GM18526 (cell line): Measurements from ENCODE around the gene RNU2-63P.

ENCODE experiments used
- POLR2A ChIP-seq: IDR thresholded peaks from 3 replicates; pipeline ENCODE4 v1.6.1; 2011; ENCODE audit not compliant: insufficient read length; ENCODE audit errors: extremely low read depth

RNU2-63P gene

GRCh38 chr2:88038263-88039105 is 22.1 kb upstream of the RNU2-63P start:
- TF ChIP-seq POLR2A: no peak

DNA sequence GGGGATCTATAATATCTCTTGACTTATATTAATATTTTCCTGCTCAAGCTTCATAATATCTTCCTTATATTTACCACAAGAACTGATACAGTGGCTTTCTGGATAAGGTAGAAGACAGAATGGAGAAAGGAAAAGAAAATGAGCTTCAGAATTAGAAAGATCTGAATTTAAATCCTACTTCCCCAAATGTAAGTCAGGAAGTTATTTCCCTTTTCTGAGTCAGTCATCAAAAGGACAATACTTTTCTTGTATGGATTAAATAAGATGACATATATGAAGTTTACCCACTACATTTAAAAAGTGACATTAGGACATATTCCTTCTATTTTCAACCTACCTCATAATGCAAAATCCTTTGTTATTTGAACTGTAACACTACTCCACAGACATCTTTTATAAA is 20.3 kb upstream of the RNU2-63P start:
- no peak for TF ChIP-seq POLR2A

DNA sequence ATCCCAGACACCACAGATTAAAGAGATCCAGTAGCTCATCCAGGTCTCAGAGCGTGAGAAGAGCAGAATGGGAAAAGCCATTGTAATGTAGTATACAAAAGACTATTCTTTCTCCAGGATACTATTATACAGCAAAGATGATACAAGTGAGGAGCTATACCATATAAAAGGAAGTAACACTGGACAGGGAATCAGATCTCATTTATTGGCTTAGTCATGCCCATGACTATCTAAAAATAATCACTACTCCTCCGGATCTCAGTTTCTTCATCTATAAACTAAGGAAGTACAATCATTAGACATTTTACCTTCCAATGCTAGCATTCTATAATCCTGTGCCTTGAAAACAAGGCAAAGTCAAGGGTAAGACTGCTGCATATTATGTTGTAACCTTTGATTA is 19.8 kb upstream of the RNU2-63P start:
- TF ChIP-seq POLR2A: no peak

GRCh38 chr2:88032070-88032702 is 15.8 kb upstream of the RNU2-63P start:
- TF ChIP-seq POLR2A: no peak

DNA sequence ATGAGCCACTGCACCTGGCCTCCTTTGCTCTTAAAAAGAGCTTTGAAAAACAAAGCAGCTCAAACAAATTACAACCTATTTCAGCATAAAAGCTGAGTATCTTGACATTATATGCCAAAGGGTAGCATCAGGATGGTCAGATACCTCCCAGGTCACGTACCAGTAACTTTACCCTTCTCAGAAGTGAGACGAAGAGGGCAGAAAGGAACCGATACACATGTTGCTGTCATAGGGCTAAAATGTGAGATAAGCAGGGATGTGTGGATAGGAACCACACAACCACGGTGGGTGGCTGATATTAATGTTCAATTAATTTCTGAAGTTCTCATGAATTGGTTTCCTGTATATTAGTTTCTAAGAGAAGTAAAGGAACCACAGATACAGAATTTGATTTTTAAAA is 12.6 kb upstream of the RNU2-63P start:
- no peak for TF ChIP-seq POLR2A

DNA sequence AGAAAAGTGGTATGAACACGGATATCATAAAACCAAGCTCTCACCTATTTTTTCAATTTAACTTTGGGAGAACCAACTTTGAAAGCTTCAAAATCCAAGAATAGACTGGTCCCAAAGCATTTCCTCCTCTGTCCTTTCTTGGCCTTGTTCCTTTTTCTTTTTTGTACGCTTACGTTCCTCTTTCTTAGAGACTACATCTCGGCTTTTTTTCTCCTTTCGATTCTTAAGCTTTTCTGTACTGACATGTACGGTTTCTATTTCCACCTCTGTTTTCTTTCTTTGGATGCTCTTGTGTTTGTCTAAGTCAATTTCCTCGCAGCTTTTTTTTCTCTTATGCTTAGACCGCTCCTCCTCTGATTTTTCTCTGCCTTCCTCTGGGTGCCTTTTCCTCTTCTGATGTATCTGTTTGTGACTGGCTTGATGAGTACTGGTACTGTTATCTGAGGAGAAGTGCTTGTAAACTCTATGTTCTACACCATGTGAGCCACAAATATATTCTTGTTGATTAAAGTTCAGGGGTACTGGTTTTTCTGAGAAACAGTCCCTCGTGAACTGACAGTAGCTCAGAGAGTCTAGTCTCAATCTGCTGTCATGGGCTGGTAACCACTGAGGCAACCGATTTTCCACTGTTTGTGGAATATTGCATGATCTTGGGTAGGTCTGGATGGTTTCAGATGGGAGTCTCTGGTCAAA is 11.5 kb upstream of the RNU2-63P start:
- TF ChIP-seq POLR2A: no peak

GRCh38 chr2:88024509-88024908 is 8.2 kb upstream of the RNU2-63P start:
- no peak for TF ChIP-seq POLR2A

GRCh38 chr2:88022669-88022921 is 6.2 kb upstream of the RNU2-63P start:
- TF ChIP-seq POLR2A: no peak

DNA sequence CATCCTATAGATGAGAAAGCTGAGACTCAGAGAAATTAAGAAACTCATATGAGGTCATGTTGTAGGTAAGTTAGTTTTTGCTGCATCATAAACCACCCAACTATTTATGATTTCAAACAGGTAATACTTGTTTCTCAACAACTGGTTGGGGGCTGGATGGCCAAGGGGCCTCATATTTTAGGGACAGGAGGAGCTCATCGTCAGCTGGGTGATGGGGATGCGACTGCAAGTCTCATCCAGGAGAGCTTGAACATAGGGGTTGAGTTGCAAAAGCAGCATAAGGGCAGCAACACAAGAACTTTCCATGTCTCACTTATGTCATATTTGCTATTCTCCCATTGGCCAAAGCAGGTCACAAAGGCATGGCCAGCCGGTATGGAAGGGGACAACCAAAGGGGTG is 3.6 kb upstream of the RNU2-63P start:
- TF ChIP-seq POLR2A: no peak

- no peak for TF ChIP-seq POLR2A
Observed at GRCh38 chr2:88018909-88019308, 2.6 kb upstream of the RNU2-63P start.

DNA sequence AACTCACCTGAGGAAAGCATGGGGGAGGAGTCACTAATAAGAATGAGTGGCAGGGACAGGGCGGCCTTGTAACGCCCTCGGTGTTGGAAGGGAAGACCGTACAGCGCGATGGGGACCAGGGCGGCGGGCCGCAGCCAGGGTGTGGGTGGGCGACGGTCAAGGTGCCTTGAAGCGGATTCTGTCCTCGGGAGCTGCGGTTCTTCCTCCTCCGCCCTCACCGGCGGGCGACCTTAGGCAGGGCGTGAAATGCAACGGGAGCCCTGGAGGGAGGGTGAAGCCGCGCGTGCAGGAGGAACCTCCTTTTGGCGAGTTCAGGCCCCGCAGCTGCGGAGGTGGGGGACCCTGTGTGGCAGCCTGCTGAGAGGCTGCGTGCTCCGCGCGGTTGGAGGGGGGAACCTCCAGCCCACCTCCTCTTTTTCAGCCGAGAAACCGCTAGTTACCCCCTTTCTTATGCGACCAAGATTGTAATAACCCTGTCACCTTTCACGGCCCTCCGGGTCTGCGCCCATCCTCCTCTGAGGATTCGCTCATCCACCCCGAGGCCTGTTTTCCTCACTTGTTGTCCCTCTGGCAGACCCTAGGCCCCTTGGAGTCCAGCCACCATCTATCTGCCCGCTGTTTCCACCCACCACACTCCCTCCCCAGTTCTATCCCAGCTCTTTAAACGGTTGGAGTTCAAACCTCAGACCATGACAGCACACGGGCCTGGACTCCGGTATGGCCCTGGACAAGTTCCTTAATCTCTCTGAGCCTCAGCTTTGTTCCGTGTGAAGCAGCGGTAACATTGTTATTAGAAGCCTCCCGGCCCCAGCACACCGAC is 823 bp upstream of the RNU2-63P start:
- no peak for TF ChIP-seq POLR2A

DNA sequence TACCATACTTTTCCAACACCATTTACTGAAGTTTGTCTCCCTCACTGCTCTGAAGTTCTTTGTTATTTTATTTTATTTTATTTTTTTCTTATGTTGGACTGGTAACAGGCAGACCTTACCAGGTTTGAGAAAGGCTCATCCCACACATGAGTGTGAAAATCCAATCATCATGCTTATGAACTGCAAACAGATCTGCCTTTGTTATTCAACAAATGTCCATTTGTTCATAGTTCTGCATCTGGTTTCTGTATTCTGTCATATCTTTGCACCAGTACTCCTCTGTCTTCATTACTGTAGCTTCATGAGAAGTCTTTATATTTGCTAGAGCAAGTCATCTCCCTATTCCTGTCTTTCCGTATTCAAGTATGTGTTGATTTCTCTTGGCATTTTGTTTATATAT is 5.3 kb downstream of the RNU2-63P start:
- no peak for TF ChIP-seq POLR2A

DNA sequence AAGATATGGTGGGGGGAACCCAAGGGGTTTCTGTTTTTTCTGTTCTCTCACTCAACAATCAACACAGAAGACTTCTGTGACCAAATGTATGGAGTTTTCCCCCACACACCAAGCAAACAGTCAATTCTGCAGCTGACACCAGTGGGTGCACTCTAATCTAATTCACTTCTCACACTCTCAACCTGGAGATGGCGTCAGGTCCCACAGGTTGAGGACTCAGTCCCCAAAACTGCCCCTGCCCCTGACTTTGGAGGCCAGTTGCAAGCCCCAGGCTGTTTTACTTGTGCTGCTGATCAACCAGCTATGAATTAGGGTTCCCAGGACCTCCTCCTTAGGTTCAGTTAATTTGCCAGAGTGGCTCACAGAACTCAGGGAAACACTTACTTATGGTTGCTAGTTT is 6.2 kb downstream of the RNU2-63P start:
- TF ChIP-seq POLR2A: no peak

DNA sequence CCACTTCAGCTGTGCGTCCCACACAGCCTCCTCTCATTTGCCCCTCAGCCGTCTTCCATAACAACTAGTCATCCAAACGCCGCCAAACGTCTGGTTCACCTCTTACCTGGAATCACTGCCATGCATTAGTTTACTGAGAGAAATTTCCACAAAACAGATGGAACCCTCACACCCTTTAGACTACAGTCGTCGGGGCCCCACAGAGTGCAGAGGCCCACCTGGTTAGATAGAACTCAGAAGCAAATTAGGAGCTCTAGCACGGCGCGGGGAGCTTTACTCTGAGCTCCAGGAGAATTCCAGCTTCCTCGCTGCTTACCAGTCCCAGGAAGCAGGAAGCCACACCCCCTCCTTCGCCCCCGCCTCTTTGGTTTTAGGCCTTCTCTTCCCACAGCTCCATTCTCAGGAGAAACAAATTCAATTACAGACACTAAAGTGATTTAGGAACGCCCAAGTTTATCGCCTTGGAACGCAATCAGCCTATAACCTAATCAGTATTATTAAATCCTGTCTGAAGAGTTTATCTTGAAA is 9.4 kb downstream of the RNU2-63P start:
- TF ChIP-seq POLR2A: no peak

DNA sequence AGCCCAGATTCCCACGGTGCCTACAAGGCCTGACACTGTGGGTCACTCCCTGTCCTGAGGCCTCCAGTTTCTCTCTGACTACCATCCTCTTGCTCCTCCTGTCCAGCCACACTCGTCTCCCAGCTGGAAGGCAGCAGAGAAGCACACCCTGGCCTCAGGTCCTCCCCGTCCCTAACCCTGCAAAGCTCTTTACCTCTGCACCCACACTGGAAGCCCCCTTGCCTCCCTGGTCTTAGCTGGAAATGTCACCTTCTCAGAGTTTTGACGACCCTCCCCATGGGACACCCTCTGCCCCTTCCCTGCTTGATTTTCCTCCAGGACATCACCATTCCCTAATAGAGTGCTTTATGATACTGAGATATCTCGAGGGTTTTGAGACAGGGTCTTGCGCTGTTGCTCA is 10.6 kb downstream of the RNU2-63P start:
- no peak for TF ChIP-seq POLR2A

- TF ChIP-seq POLR2A: no peak
Observed at GRCh38 chr2:88003074-88003755, 13.1 kb downstream of the RNU2-63P start.

DNA sequence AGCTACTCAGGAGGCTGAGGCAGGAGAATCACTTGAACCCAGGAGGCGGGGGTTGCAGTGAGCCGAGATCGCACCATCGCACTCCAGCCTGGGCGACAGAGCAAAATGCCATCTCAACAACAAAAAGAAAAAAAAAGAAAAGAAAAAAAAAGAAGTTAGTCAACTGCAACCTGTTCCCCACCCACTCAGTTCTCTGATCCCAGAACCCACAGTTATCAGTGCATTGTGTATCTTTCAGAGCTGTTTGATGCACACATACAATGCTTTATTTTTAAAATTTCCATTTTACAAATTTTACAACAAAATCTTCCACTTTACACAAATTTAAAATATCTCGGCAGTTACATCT is 14.0 kb downstream of the RNU2-63P start:
- no peak for TF ChIP-seq POLR2A
